Cardiac fibroblast (primary cell): ENCODE data around the gene LIN52.
A peak's percentile ranks its signal among the peaks of the same experiment; 100 is the strongest.

Experiments used
- DNase-seq, 2 donors: peaks; one replicate each; pipeline versions ENCODE4 v3.0.0 to v3.0.0-alpha.2; 2010; ENCODE audit warnings: low read depth in 2 of 2
- H3K4me3 ChIP-seq, 2 donors: replicated peaks in 1 of 2; 1 replicate in 1 of 2; 2 replicates in 1 of 2; pipeline ENCODE4 v1.5.1; 2011; ENCODE audit warnings: low read depth in 2 of 2, low read length in 2 of 2, mild to moderate bottlenecking in 2 of 2, moderate library complexity in 1 of 2
- TF ChIP-seq, protein P1 (sequence below): IDR thresholded peaks from one replicate; pipeline ENCODE4 v1.5.1; 2011; ENCODE audit warnings: low read depth, mild to moderate bottlenecking, low read length, inconsistent platforms

The LIN52 gene

DNA sequence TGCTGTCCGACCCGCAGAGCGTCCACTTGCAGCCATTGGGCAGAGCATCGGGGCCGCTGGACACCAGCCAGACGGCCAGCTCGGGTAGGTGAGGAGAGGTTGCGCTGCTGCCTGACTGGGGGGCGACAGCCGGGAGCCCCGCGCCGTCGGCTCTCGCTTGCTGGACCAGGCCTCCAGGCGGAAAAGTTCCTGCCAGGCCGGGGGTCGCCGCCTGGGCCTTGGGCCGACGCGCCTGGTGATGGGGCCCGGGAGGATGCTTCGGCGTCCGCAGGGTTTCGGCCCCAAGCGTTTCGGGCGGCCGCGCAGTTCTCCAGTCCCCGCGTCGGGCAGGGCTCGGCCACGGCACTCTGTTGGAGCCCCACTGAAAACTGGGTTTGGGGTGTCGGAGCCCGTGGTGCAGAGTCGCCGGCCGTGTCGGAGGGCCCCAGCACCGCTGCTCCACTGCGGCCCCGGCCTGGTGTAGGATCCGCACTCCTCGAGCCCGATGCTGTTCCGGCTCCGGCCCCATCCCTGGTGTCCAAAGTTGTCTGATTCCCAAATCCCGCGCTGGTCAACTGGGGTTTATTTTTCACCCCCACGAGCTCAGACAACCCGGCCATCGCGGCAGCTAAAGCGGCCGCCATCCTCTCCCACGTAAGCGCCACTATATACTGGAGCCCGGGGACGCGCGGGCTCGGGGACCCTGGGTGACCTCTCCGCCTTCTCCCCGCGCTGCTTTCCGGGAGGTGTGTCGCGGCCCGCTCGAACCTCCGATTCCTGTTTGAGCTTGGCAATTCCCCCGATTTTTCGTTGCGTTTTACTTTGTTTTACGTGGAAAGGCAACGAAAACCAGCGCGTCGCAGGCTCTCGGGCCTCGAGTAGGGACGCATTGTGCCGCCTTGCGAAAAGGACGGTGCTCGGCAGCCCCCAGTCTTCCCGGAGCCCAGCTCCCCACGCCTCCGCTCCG is 155.4 kb downstream of the LIN52 start:
- no peak for DNase-seq
- no peak overlapping the region for H3K4me3 ChIP-seq
- TF ChIP-seq, protein P1, sequence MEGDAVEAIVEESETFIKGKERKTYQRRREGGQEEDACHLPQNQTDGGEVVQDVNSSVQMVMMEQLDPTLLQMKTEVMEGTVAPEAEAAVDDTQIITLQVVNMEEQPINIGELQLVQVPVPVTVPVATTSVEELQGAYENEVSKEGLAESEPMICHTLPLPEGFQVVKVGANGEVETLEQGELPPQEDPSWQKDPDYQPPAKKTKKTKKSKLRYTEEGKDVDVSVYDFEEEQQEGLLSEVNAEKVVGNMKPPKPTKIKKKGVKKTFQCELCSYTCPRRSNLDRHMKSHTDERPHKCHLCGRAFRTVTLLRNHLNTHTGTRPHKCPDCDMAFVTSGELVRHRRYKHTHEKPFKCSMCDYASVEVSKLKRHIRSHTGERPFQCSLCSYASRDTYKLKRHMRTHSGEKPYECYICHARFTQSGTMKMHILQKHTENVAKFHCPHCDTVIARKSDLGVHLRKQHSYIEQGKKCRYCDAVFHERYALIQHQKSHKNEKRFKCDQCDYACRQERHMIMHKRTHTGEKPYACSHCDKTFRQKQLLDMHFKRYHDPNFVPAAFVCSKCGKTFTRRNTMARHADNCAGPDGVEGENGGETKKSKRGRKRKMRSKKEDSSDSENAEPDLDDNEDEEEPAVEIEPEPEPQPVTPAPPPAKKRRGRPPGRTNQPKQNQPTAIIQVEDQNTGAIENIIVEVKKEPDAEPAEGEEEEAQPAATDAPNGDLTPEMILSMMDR, result no peak

DNA sequence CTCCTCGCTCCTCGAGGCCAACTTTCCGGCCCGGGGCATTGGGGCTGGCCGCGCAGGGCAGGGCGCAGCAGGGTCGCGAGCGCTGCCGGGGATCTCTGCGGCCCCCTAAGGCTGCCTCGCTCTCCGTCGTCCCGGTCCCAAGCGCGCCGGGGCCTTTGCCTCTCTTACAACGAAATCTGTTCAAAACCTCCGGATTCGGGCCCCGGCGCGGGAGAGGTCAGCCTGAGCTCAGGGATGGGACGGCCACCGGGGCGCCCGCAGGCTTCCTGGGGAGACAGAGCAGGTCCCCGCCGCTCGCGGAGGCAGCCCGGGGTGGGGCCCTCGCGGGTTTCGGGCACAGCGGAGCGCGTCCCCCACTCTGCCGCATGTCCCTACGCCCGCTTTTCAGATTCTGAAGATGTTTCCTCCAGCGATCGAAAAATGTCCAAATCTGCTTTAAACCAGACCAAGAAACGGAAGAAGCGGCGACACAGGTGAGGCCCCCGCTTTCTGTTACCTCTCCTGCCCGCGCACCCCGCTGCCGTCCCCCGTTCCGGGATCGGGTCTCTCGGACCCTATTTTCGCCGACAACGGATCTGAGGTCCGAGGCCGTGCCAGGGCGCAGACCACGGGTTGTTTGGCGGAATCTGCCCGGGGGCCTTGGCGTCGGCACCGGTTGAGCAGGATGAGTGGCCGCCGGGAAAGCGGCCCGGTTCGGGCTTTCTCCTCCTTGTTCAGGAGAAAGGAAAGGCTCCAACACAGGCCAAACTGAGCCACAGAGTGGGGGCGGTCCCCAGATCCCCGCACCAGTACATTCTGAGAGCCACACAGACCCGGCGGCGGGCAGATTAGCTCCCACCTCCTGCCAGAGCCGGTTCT is 156.3 kb downstream of the LIN52 start:
- DNase-seq, result peak in 1 of 2 donors; percentile 7
- H3K4me3 ChIP-seq, result no peak overlapping the region
- TF ChIP-seq, protein P1, result no peak

DNA sequence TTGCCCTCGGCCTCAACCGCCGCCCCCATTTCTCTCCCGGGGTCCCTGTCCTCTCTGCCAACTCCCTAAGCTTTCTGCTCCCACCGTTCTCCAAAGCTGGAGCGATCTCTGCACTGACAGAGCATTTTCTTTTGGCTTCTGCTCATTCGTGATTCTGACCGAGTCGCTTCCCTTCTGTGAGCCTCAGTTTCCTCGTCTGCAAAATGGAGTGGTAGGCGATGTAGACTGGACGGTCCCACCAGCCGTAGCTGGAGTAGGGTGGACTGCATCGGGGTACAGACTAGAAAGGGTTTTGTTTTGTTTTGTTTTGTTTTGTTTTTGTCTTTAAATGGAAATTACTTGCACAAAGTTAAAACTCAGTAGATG is 156.9 kb downstream of the LIN52 start:
- TF ChIP-seq, protein P1, result no peak
- no peak overlapping the region for H3K4me3 ChIP-seq
- DNase-seq, result no peak

DNA sequence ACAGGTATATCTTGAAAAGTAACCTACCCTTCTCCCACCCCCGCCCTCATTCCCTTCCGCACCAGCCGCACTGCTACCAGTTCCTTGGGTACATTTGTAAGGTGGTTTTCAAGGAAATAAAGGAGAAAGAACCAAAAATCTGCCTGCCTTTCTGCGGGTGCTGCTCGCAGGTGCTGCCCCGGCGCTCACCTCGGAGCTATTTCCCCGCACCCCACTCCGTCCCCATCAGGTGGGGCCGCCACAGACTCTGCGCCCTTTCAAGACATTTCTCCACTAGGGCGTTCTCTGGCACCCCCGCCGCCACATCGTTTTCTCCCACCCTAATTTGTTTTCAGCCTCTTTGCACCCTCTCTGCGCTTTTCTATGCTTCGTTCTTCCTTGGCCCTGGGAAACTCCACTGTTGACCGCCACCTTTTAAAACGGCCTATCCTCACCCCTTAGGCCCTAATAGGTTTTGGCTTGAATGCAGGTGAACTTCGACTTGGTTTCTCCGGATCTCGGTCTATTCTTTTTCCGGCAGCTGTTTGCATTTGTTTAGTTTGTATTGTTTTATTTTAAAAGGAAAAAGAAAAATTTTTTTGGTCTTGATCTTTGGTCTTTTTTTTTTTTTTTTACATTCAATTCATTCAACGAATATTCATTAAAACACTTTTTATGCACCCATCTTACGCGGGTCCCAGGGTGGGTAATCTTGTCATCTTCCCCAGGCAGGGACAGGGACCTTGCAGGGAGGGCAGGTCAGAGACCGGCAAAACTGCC is 157.4 kb downstream of the LIN52 start:
- TF ChIP-seq, protein P1, result no peak
- no peak for DNase-seq
- no peak overlapping the region for H3K4me3 ChIP-seq

DNA sequence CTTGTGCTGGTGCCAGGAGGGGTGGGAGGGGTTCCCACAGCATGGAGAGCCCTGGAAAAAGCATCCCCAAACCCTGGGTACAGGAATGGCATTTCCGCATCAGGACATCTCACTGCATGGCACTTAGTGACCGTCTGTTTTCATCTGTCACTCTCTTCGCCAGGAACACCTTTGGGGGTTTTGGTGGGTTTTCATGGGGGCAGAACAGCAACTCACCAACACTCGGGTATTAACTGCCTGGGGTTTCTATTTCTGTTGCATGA is 158.0 kb downstream of the LIN52 start:
- DNase-seq, result no peak
- H3K4me3 ChIP-seq, result no peak overlapping the region
- TF ChIP-seq, protein P1, result no peak

DNA sequence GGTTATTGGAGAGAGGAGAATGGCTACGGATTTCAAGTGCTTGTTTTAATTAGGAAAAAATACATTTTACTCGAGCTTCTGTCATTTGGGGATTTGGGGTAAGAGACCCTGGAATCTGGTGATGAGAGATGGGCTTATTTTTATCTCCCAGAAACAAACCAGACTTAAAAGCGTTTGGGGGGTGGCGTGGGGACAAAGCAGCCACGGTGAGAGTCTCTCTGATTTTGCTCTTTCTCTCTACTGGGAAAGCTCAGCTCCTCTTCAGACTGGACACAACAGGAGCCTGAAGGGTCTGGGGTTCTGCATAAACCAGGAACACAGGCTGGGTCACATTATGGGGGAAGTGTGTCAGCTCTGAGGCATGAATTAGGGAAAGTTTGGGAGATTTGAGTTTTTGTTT is 158.3 kb downstream of the LIN52 start:
- H3K4me3 ChIP-seq, result no peak overlapping the region
- no peak for DNase-seq
- TF ChIP-seq, protein P1, result no peak
